MCF 10A (cell line): ENCODE data around the gene NEURL1. TPM values are rescaled to one million over a fixed set of nuclear protein-coding genes. Genes with fewer than 3 reads are reported as not detected.
"Not testable (repeated sequence)": the region's sequence is repeated elsewhere in the genome, so short reads cannot be mapped to it uniquely, and the experiment has no call there.

Source experiments
- BruUV-seq: library from RNA; stranded (reverse); fragments of 400-500 nt; replicated peaks from 2 replicates; lab custom pipeline; 2021; lab: Mats Ljungman, UMichigan
- CTCF ChIA-PET: fragments of 300-600 bp; sonication (Branson Sonifier 250); formaldehyde crosslinking; extraction: SDS; loops from one replicate; lab custom pipeline; 2021; ENCODE audit warnings: antibody characterized with exemption, inconsistent platforms; lab: Yijun Ruan, JAX
- POLR2A ChIA-PET: fragments of 300-600, 350-650 bp; sonication (Branson Sonifier 250); formaldehyde crosslinking; extraction: SDS; loops from one replicate; lab custom pipeline; 2020; ENCODE audit warnings: antibody characterized with exemption, inconsistent platforms; lab: Yijun Ruan, JAX
- DNase-seq: peaks from one replicate; pipeline ENCODE4 v3.0.0-alpha.2; 2018; ENCODE audit not compliant: unreplicated experiment
- H3K27ac Mint-ChIP-seq: one replicate; pipeline ENCODE4 v1.8.0; 2022; ENCODE audit warnings: mild to moderate bottlenecking, low read depth, mixed read lengths; ENCODE audit not compliant: unreplicated experiment
- H3K27me3 Mint-ChIP-seq: one replicate; pipeline ENCODE4 v1.8.0; 2022; ENCODE audit warnings: mixed read lengths; ENCODE audit not compliant: insufficient read depth, unreplicated experiment
- H3K36me3 Mint-ChIP-seq: one replicate; pipeline ENCODE4 v1.8.0; 2022; ENCODE audit warnings: mild to moderate bottlenecking, moderate library complexity, mixed read lengths; ENCODE audit not compliant: insufficient read depth, unreplicated experiment
- H3K4me1 Mint-ChIP-seq: one replicate; pipeline ENCODE4 v1.8.0; 2022; ENCODE audit warnings: mixed read lengths; ENCODE audit not compliant: insufficient read depth, unreplicated experiment
- H3K4me3 Mint-ChIP-seq: one replicate; pipeline ENCODE4 v1.8.0; 2022; ENCODE audit warnings: mild to moderate bottlenecking, moderate library complexity, mixed read lengths; ENCODE audit not compliant: unreplicated experiment
- H3K9me3 Mint-ChIP-seq: one replicate; pipeline ENCODE4 v1.8.0; 2022; ENCODE audit warnings: mixed read lengths; ENCODE audit not compliant: unreplicated experiment
- intact Hi-C: fragments of 100-400 bp; cut with micrococcal nuclease; formaldehyde crosslinking; loops from 2 replicates; pipeline ENCODE4 v1.14.1; 2022
- total RNA-seq: library from RNA; stranded (reverse); gene quantifications from 2 replicates; pipeline ENCODE4 v1.2.3, GENCODE V29; 2022
- TF ChIP-seq, protein P1 (sequence below): fragments of 200-600 bp; IDR thresholded peaks from one replicate; pipeline ENCODE4 v1.8.0; 2022; ENCODE audit warnings: antibody characterized with exemption, mild to moderate bottlenecking; ENCODE audit not compliant: unreplicated experiment

NEURL1 gene
- total RNA-seq, 1 experiment from 2014 or later = not detected

DNA sequence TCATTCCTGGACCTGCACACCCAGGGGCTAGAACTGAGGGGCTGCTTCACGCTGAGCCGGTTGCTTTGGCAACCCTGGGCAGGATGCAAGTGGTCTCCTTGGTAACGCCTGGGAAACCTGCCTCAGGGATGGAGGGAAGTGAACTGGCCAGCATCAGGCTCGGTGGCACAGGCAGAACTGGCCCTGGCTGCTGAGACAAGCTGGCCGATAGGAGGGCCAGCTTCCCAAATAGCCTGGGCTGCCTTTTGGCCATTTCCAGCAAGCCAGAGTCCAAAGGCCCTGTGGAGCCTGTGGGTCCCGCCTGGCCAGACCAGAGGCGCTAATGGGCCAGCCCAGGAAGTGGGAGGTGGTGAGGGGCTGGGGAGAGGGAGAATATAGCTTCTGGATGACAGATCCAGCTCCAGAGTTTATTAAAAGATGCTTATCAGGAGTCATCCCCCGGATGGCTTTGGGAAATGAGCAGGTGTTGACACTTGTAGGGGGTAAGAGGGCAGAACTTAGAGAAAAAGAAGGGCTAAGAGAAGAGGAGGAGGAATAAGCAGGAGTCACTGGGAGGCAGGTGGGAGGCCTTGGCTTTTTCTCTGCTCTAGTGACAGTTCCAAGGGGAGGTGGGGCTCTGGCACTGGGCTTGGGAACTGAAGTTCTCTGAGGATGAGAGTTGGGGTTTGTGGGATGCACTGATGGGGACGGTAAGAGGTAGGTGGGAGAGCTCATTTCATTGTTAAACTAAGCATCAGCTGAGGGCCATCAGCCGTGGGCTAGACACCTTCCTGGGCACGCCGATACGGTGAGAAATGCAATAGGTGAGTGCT is 9.6 kb downstream of the NEURL1 start:
- CTCF ChIA-PET = interaction anchor here (1.2 kb wide), 1 partner anchor 18 kb away, joined by 3 read pairs; no protein-coding TSS in a partner anchor
- POLR2A ChIA-PET = no interaction called here
- Mint-ChIP-seq H3K36me3 (no peaks in the 10 kb centered on the region), H3K27me3 (peaks cover 28% of the 10 kb centered on the region), H3K4me1 (peaks cover 6% of the 10 kb centered on the region), H3K27ac (no peak overlapping the region), H3K4me3 (no peak overlapping the region), H3K9me3 (no peaks in the 10 kb centered on the region)
- TF ChIP-seq, protein P1, sequence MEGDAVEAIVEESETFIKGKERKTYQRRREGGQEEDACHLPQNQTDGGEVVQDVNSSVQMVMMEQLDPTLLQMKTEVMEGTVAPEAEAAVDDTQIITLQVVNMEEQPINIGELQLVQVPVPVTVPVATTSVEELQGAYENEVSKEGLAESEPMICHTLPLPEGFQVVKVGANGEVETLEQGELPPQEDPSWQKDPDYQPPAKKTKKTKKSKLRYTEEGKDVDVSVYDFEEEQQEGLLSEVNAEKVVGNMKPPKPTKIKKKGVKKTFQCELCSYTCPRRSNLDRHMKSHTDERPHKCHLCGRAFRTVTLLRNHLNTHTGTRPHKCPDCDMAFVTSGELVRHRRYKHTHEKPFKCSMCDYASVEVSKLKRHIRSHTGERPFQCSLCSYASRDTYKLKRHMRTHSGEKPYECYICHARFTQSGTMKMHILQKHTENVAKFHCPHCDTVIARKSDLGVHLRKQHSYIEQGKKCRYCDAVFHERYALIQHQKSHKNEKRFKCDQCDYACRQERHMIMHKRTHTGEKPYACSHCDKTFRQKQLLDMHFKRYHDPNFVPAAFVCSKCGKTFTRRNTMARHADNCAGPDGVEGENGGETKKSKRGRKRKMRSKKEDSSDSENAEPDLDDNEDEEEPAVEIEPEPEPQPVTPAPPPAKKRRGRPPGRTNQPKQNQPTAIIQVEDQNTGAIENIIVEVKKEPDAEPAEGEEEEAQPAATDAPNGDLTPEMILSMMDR = no peak
- no peak for DNase-seq
- BruUV-seq = no TSS peak
- intact Hi-C loops = no loop called here

- H3K4me3 Mint-ChIP-seq, H3K27ac Mint-ChIP-seq, DNase-seq, H3K9me3 Mint-ChIP-seq, BruUV-seq, intact Hi-C loops, H3K36me3 Mint-ChIP-seq, H3K4me1 Mint-ChIP-seq: not testable (repeated sequence)
- CTCF ChIA-PET = interaction anchor here (1.2 kb wide), 1 partner anchor 19 kb away, joined by 3 read pairs; no protein-coding TSS in a partner anchor
- peaks cover 20% of the 10 kb centered on the region for H3K27me3 Mint-ChIP-seq
- POLR2A ChIA-PET = interaction anchor here (0.7 kb wide), 1 partner anchor 157 kb away, joined by 5 read pairs; no protein-coding TSS in a partner anchor
Observed at GRCh38 chr10:103503777-103504176, 10.3 kb downstream of the NEURL1 start.

DNA sequence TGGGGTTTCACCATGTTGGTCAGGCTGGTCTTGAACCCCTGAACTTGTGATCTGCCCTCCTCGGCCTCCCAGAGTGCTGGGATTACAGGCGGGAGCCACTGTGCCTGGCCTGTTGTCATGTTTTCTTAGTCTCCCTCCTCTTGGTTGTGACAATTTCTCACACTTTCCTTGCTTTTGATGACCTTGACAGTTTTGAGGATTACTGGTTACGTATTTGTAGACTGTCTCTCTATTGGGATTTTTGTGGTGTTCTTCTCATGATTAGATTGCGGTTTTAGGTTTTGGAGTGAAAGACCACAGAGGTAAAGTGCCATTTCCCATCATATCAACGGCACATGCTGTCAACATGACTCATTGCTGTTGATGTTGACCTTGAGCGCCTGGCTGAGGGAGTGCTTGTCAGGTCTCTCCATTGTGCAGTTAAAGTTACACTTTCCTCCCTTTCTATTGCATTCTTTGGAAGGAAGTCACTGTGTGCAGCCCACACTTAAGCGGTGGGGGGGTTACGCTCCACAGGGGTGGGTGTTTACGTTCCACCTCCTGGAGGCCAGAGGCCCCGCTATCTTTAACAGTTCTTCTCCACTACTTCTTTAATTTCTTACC is 10.8 kb downstream of the NEURL1 start:
- Mint-ChIP-seq H3K27ac (no peak overlapping the region), H3K36me3 (no peaks in the 10 kb centered on the region), H3K27me3 (peaks cover 15% of the 10 kb centered on the region), H3K4me3 (no peak overlapping the region), H3K4me1 (peaks cover 6% of the 10 kb centered on the region), H3K9me3 (no peaks in the 10 kb centered on the region)
- CTCF ChIA-PET = interaction anchor here (0.8 kb wide), 1 partner anchor 8 kb away, joined by 3 read pairs; no protein-coding TSS in a partner anchor
- no TSS peak for BruUV-seq
- TF ChIP-seq, protein P1 = no peak
- DNase-seq = peak; percentile 83
- intact Hi-C loops = no loop called here
- POLR2A ChIA-PET = interaction anchor here (0.7 to 1.0 kb wide), 2 partner anchors 21 to 156 kb away, joined by 5 read pairs; no protein-coding TSS in a partner anchor

DNA sequence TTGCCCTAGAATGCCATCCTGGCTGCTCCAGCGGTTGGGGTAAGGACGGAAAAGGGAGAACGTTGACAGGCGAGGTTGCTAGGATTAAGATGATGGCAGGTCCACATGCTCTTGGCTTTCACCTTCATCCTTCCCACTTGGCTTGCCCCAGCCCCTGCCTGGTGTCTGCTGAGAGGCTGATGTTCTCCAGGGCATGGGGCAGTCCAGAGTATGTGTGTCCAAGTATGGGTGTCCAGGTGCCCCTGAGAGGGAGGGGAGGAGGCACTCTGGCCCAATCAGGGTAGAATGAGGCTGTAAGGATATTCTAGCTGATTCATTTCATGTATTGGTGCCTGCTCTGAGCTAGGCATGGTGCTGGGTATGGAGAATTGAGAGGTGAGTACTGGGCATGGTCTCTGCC is 12.6 kb downstream of the NEURL1 start:
- intact Hi-C loops = no loop called here
- ChIA-PET POLR2A (no interaction called here), CTCF (no interaction called here)
- TF ChIP-seq, protein P1 = no peak
- H3K27me3 Mint-ChIP-seq = no peaks in the 10 kb centered on the region
- H3K9me3 Mint-ChIP-seq = no peaks in the 10 kb centered on the region
- no peak overlapping the region for H3K4me3 Mint-ChIP-seq
- no peaks in the 10 kb centered on the region for H3K36me3 Mint-ChIP-seq
- H3K4me1 Mint-ChIP-seq = peaks cover 6% of the 10 kb centered on the region
- no peak for DNase-seq
- H3K27ac Mint-ChIP-seq = no peak overlapping the region
- no TSS peak for BruUV-seq
